HS-27A (cell line): Measurements from ENCODE around the gene IFFO2.

ENCODE experiments used
- DNase-seq: peaks from one replicate; pipeline ENCODE4 v3.0.0-alpha.2; 2012; ENCODE audit warnings: low read depth, missing footprints

IFFO2 gene

GRCh38 chr1:18936814-18937481 is 19.5 kb downstream of the IFFO2 start:
- no peak for DNase-seq

DNA sequence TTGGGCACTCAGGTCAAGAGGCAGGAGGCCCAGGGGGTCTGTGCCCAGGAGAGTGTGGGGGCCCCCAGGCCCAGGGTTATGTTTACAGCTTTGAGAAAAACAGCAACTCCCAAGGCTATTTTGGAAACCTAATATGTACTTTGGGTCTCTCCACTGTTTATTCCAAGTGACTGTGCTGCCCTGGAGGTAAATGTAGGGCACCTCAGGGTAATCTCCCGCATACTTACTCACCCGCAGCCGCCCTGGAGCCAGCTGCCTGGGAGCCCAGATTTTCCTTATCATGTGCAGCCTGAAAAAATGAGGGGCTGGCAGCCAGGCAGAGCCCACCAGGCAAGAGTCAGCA is 20.0 kb downstream of the IFFO2 start:
- DNase-seq, result no peak

GRCh38 chr1:18934205-18935000 is 22.1 kb downstream of the IFFO2 start:
- DNase-seq, result no peak

DNA sequence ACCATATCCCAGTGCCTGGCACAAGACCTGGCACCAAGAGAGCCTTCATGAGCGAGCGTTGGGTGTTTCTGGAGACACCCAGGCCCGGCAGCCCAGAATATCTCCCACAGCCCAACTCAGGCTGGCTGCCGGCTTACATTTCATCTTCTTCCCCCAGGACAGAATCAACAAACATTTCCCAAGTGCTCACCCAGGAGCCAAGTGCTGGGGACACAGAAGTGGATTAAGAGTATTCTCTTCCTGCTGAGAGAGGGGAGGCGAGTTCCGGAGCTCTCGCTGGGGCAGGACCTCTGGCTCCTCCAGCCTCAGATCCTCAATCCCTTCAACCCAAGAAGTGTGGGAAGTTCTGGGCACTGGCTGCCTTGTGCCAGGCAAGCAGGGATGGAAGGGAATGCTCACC is 23.6 kb downstream of the IFFO2 start:
- DNase-seq, result no peak

GRCh38 chr1:18932387-18932786 is 24.1 kb downstream of the IFFO2 start:
- DNase-seq, result no peak

DNA sequence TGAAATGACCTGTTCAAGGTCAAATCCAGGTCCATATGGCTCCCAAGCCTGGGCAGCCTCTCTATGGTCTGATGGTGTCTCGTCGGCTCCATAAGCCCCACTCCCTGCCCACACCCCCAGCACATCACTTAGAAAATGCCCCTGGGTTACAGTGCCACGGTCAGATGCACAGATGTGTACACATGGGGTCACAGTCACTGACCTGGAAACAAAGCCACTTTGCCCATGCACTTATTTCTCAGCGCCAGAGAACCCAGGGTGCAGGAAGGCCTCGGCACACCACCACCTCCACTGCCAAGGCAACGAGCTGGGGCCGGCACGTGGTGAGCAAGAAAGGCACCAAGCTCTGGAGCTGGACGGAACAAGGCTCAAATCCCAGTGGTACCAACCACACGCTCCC is 24.7 kb downstream of the IFFO2 start:
- no peak for DNase-seq

- no peak for DNase-seq
These were observed 26.8 kb downstream of the IFFO2 start for GRCh38 chr1:18929686-18930085.

DNA sequence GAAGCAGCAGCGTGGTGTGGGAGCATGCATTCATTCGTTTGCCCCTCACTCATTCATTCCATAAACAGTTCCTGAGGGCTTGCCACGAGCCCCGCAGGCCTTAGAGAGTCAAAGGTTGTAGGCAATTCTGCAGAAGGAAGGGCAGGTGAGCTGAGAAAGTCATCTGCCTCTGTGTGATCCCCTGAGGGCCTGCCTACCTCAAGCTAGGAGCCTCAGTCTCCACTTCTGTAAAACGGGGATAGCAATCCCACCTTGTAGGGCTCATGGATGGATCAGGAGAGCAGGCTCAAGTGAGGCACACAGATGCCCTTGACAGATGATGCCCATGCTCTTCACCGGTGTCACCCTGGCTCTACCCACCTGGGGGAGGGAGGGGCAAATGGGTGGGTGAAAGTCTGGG is 27.5 kb downstream of the IFFO2 start:
- no peak for DNase-seq

DNA sequence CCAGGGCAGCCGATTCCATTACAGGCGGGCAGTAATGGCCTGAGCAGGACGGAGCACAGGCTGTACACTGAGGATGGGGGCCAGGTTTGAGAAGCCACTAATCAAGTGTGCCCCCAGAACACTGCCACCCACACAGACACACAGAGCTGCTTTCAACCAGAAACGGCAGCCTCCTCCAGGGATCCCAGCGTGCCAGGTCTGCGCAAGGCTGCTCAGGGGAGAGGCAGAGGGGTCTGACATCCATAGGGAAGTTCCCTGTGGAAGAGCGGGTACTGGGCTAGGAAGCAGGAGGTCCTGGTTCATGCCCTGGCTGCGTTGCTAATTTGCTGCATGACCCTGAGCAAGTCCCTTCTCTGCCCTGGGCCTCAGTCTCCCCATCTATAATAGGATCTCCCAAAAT is 28.1 kb downstream of the IFFO2 start:
- DNase-seq, result no peak

DNA sequence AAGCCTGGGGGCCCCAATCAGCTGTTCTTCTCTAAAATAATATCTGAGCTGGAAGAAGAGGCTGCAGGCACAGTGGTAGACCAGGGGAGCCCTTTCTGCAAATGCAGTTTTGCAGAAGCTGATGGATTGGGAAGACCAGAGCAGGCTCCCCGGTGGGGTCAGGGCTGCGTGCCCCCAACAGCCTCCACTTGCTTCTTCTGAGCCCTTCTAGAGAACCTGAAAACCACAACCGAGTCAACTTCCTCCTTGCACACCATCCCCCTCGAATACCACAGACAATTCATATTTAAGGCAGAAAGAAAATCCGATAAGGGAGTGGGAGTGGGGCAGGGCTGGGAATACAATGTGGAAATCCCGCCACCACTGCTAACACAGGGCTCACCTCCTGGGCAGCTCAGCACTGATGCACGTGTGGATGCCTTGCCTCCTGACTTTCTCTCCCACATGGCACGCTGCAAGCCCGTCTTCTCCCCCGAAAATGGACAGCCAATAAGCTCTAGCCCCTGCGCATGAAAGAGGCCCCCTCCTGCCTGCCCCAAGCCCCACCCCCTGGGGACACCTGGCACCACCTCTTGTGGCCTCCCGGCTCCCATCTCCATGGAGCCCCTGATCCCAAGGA is 28.7 kb downstream of the IFFO2 start:
- no peak for DNase-seq

DNA sequence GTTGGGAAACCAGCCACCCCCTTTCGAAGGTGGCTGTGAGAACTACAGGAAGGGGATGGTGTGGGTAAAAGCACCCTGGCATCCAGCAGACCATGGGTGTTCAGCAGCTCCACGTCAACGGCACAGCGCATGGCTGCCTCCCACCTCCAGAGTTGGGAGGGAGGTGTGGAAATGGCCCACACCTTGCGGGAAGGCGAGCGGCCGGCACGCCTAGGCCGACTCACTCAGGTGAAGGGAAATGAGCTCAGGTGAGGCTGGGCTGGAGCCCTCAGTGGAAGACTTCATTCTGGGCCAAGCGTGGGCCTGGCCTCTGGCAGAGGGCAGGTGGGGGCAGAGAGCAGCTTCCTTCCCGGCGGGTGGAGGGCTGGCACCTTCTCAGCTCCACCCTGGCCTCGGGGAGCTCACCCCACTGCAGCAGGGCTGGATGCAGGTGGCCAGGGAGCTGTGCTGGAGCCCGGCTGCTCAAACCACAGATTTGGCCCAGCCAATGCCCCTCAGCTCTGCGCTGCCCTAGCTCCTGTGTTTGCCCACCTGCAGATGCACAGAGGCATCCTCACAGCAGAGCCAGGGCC is 29.3 kb downstream of the IFFO2 start:
- no peak for DNase-seq

- peak; percentile 89 for DNase-seq
These were observed 30.0 kb downstream of the IFFO2 start for GRCh38 chr1:18926315-18927081.

DNA sequence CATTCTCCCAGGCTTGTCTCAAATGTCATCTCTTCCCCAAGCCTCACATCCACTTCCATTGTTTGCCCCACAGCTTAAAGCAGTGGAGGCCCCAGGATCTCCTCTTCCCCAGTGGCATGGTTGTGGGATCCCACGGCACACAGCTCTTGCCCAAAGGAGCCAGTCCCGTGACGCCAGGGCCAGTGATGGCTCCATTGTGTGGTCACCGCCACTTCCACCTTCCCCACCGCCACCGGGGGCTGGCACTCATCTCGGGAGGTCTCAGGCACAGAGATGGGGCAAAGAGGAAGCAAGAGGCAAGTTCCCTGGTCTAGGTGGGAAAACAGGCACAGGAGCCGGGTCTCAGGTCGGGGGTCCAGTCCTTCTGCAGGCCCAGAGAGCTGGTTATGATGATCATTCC is 31.2 kb downstream of the IFFO2 start:
- no peak for DNase-seq

- DNase-seq, result no peak
These were observed 32.2 kb downstream of the IFFO2 start for GRCh38 chr1:18924221-18924691.

DNA sequence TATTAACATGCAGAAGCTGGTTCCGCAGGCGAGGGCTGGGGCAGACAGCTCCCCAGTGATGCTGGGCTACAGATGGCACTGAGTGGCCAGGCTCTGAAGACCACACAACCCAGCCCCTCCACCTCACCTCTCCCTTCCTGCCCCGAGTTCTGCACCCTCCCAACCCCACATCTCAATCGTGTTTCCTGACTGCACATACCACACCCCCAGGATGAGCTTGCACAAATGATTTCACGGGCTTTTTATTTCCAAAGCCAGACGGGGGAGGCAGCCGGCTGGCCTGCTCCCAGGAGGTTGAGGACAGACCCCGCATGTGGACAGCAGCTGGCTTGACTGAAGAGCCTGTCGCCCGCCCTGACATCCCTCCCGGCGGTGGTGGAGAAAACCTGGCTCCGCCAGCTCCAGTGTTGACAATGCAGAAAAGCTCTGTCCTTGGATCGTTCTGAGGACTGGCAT is 32.7 kb downstream of the IFFO2 start:
- no peak for DNase-seq

DNA sequence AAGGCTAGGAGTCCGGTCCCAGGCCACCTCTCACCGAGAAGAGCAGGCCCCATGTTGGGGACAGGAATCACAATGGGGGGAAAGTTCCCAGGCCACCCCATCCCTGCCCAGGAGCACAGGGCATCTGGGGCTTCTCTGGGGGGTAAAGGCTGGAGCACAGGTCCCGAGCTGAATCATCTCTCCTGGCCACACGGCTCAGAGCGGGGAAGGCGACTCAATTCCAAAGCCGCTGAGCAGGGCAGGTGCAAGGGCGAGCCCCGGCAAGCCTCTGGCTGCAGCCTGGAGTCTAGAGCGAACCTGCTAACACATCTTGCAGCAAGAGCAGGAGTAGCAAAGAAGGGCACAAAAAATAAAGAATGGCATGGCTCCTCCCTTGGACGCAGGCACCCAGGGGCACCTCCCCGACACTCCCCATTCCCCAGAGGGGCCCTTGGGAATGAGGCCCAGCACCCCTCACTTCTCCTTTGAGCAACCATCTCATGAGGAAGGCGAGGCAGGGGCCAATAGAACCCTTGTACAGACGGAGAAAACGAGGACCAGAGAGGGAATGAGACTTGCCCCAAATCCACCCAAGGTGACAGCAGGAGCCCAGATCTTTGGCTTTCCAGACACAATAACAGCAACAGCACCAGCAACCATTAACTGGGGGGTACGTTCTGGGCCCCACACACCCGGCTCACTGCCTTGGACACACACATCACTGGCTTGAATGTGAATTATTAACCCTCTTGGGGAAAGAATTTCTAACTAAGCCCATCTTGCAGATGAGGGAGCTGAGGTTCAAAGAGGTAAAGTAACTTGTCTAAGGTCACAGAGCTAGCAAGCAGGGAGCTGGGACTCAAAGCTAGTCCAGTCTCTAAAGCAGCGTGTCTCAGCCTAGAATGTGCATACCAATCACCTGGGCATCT is 33.4 kb downstream of the IFFO2 start:
- no peak for DNase-seq

DNA sequence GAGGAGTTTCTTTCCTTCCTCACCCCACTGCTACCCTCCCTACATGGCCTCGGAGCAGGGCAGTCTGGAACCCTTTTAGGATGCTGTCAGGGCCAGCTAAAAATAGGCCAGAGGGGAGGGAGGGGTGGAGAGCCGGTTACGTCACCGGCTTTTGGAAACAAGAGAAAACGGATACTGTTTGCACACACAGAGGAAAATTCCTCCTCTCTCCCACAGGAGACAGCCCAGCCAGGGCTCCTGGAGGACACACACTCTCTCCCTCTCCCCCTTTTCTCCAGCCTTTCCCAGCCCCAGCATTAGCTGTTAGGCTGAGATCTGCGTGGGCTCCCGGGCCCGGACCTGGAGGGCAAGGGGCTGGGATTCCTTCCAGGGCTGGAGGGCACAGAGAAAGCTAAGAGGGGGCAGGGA is 34.2 kb downstream of the IFFO2 start:
- peak; percentile 59 for DNase-seq

DNA sequence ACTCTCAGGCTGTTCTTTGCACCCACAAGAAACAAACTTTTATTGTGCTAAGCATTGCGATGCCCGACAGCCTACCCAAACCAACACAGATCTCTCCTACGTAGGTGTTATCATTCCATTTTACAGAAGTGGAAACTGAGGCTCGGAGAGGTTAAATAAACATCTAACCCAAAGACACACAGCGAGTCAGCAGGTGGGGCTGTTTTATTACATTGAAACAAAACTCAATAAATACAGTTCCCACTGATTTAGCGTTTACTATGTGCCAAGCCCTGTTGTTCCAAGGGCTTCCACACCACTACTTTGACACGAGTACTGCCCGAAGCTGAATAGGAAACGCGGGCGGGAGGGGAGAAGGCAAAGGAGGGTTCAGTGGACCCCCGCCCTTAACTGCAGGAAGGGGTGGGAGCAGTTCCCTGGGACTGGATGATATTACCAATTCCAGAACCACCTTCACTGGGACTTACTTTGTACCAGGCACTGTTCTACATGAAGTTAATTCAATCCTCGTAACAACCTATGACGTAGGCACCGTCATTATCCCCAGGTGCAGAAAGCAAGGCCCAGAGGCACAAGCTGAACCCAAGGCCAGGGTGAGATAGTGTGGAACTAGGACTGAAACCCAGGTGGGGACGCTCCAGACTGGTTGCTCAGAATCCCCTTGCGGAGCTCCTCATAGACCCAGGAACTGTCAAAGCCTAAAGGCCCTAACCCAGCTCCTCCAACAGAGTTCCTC is 34.8 kb downstream of the IFFO2 start:
- DNase-seq, result no peak

DNA sequence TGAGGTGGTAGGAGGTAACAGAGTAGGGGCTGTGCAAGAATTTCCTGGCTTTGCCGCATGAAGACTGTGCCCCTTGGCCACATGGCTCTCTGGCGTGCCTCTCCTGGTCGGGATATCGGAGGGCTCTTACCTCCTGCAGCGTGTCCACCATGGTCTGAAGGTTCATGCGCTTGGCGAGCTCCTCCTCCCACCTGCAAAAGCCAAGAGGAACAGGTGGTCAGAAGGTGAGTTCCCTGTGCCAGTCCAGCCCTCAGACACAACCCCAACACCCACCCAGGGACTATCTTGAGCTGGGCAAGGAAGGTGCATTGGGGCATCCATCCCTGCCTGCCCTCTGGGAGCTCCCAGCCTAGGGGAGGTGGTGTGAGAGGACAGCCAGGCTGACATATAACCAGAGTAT is 35.5 kb downstream of the IFFO2 start:
- no peak for DNase-seq

DNA sequence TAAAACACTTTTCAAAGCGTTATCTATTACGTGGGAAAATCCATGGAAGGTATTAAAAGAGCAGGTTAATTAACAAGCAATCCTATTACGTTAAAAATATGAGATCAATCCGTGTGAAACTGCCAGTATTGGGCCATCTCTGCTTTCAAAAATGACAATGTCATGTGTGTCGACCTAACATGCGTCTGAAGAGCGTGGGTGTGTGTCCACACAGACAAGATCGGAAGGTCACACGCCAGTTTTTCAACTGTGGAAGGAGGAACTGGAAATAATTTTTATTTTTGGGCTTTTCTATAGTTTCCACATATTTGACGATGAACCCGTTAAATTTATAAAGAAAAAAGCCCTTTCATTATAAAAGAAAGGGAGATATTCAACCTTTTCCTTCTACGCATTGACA is 36.5 kb downstream of the IFFO2 start:
- DNase-seq, result no peak
